Mammary epithelial cell (primary cell): ENCODE results near the gene MCF2L.

Experiments used
- EZH2 ChIP-seq: IDR thresholded peaks from 2 replicates; pipeline ENCODE4 v1.6.1; 2012; ENCODE audit warnings: low read length, inconsistent platforms, borderline replicate concordance
- TF ChIP-seq, protein P1 (sequence below), 2 donors: IDR thresholded peaks in 1 of 2; conservative IDR thresholded peaks in 1 of 2; 2 replicates each; pipeline ENCODE4 v1.5.1; 2011 to 2012; ENCODE audit warnings: inconsistent platforms in 2 of 2, low read length in 2 of 2, mild to moderate bottlenecking in 2 of 2, control low read depth in 1 of 2, low read depth in 1 of 2; ENCODE audit not compliant: insufficient read depth in 1 of 2; ENCODE audit errors: extremely low read depth in 1 of 2

DNA sequence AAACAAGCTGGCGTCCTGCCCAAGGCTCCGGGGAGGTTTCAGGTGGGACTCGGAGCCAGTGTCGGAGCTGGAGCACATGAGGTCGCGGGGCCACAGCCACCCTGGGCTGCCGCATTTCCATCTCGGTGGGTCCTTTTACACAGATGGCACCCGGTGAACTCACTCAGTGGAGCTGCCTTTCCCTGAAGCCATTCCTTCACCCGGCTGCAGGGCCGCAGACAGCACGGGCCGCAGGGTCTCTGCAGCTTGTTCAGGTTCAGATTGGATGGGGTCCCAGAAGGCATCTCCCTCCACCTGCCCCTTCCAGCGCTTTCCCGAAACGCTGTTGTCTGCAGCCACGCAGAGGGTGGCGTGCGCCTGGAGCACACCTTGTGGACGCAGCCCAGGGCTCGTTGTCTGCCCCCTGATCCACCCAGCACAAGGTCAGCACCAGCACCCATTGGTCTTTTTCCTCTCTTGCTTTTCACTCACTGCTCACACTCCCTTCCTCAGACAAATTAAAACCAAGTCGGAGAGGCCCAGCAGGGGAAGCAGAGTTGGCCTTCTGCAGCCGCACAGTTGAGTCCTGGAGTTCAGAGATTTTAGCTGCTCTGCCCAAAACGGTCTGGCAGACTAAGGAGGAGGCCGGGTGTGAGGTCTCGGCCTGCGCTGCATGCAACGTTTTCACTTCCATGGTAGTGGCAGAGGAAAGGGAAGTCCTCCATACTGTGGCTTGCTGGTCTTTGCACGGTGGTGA, 18.1 kb downstream of the MCF2L start:
- TF ChIP-seq, protein P1, sequence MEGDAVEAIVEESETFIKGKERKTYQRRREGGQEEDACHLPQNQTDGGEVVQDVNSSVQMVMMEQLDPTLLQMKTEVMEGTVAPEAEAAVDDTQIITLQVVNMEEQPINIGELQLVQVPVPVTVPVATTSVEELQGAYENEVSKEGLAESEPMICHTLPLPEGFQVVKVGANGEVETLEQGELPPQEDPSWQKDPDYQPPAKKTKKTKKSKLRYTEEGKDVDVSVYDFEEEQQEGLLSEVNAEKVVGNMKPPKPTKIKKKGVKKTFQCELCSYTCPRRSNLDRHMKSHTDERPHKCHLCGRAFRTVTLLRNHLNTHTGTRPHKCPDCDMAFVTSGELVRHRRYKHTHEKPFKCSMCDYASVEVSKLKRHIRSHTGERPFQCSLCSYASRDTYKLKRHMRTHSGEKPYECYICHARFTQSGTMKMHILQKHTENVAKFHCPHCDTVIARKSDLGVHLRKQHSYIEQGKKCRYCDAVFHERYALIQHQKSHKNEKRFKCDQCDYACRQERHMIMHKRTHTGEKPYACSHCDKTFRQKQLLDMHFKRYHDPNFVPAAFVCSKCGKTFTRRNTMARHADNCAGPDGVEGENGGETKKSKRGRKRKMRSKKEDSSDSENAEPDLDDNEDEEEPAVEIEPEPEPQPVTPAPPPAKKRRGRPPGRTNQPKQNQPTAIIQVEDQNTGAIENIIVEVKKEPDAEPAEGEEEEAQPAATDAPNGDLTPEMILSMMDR (conservative IDR thresholded peaks at IDR 0.05 in 1 of 2, IDR thresholded peaks at IDR 0.05 in 1 of 2; ENCODE audit: extremely low read depth in 1 of 2, insufficient read depth in 1 of 2, low read depth in 1 of 2, low read length in 2 of 2), result no peak
- no peak for TF ChIP-seq EZH2
